ENCODE results near the gene TMEM101. TPM values are rescaled to one million over a fixed set of nuclear protein-coding genes. Genes with fewer than 3 reads are reported as not detected.

TMEM101 gene
- total RNA-seq, 1 experiment from 2014 or later = 18.6 TPM

DNA sequence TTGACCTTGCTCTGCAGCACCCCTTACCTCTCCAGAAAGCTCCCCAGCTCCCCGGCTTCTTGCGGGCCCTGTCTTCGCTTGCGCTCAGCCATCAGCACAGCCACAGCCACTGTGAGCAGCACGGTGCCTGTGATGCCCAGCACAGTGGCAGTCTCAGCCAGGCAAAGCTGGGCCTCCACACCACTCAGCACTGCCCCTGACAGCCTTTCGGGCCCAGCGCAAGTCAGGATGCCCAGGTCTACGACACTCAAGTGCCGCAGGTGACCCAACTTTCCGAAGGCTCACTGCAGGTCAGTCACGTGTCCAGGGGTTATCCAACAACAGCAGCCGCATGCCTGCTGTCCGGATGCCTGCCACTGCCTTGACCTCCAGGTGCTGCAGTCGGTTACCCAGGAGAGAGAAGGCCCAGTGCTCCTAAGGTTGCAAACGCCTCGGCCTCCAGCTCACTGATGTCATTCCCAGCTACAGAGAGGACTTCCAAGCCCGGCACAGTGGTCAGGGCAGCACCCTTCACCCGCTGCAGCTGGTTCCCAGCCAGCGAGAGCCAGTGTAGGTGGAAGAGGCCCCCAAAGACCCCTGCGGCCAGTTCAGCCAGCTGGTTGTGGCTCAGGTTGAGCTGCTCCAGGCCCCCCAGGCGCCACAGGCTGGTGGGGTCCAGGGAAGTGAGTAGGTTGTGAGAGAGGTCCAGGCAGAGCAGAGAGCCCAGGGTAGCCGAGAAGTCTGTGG, 8.9 kb upstream of the TMEM101 start:
- TF ChIP-seq CTCF (conservative IDR thresholded peaks at IDR 0.05) = no peak
- Histone ChIP-seq H2BK5ac (ENCODE audit: insufficient read length, low read length) (no peak overlapping the region), H2AFZ (ENCODE audit: low read length) (no peak overlapping the region), H3K18ac (ENCODE audit: insufficient read length, low read depth, low read length) (no peak overlapping the region), H3K27ac (ENCODE audit: insufficient read length, low read depth, low read length) (no peak overlapping the region), H2BK15ac (ENCODE audit: low read depth, low read length) (no peak overlapping the region), H3K9ac (ENCODE audit: extremely low read depth, insufficient read length, low read length) (no peak overlapping the region), H3K14ac (ENCODE audit: insufficient read depth, low read length) (no peak overlapping the region; the same call in 1 of the 2 replicates), H3K23ac (ENCODE audit: insufficient read length, low read depth, low read length) (no peak overlapping the region), H3K27me3 (ENCODE audit: insufficient read depth, low read length) (no peaks in the 10 kb centered on the region), H3K79me1 (ENCODE audit: insufficient read depth, low read depth, low read length, poor library complexity, severe bottlenecking) (no peaks in the 10 kb centered on the region), H3K79me2 (ENCODE audit: insufficient read depth, low read length) (no peaks in the 10 kb centered on the region), H2AK5ac (ENCODE audit: insufficient read length, low read length) (no peak overlapping the region), H3K4ac (ENCODE audit: low read depth, low read length) (no peak overlapping the region), H4K5ac (ENCODE audit: insufficient read length, low read depth, low read length) (no peak overlapping the region), H3K56ac (ENCODE audit: insufficient read length, low read depth, low read length) (no peak overlapping the region), H2BK120ac (ENCODE audit: low read depth, low read length, poor library complexity, severe bottlenecking) (no peak overlapping the region), H2BK20ac (ENCODE audit: low read depth, low read length, poor library complexity, severe bottlenecking) (no peak overlapping the region), H4K8ac (replicated peaks; ENCODE audit: insufficient read length, low read depth, low read length) (no peak overlapping the region), H3K23me2 (ENCODE audit: insufficient read length, low read depth, low read length, poor library complexity, severe bottlenecking) (no peaks in the 10 kb centered on the region), H4K20me1 (ENCODE audit: control insufficient read depth, insufficient read depth, insufficient read length) (no peaks in the 10 kb centered on the region), H3K4me2 (ENCODE audit: insufficient read depth, insufficient read length, low read length) (no peak overlapping the region), H3K9me3 (ENCODE audit: control insufficient read depth, low read depth, low read length) (no peaks in the 10 kb centered on the region), H3T11ph (ENCODE audit: low read length) (no peak overlapping the region), H4K91ac (ENCODE audit: insufficient read length, low read depth, low read length) (no peak overlapping the region), H3K4me1 (ENCODE audit: insufficient read depth, low read length) (no peaks in the 10 kb centered on the region), H2BK12ac (ENCODE audit: insufficient read length, low read depth, low read length) (no peak overlapping the region)
- no peaks in the 10 kb centered on the region for H3K4me1 Mint-ChIP-seq
- H3K27ac Mint-ChIP-seq = peak overlapping the region; percentile 23 to 82 (median 28); a peak in 5 of 7 replicates
- H3K36me3 Mint-ChIP-seq (ENCODE audit: insufficient read depth in 1 of 3, low read depth in 3 of 3) = peaks cover 2 to 30% (median 8%) of the 10 kb centered on the region in 3 experiments; a peak in 3 of 7 replicates
- H3K27me3 Mint-ChIP-seq (ENCODE audit: low read depth) = no peaks in the 10 kb centered on the region
- no peak overlapping the region for H3K4me3 Mint-ChIP-seq
- DNase-seq = no peak
- H3K9me3 Mint-ChIP-seq = no peaks in the 10 kb centered on the region
- WGBS (ENCODE audit: extremely low coverage, insufficient read length, low lambda C conversion rate) = no CpG with 5 or more reads among the region's 22 CpGs
